Measurements from ENCODE around the gene CPAMD8. TPM values are rescaled to one million over a fixed set of nuclear protein-coding genes. Genes with fewer than 3 reads are reported as not detected.

CPAMD8 gene
- total RNA-seq, 1 experiment from 2014 or later, result 3.9 TPM

GRCh38 chr19:16897029-16897855 is 129.4 kb downstream of the CPAMD8 start:
- intact Hi-C loops (cut with micrococcal nuclease), result loop anchor here (10.0 kb wide), 2 partner anchors 62 to 158 kb away; no protein-coding TSS in a partner anchor
- Histone ChIP-seq H3K36me3 (ENCODE audit: low read depth, low read length) (no peaks in the 10 kb centered on the region), H3K4me3 (ENCODE audit: low read length) (peak overlapping the region; percentile 54), H3K9me2 (replicated peaks; ENCODE audit: low read length) (no peaks in the 10 kb centered on the region), H3K4me1 (ENCODE audit: insufficient read depth, low read length) (peaks cover 6% of the 10 kb centered on the region; the same call in 1 of the 2 replicates), H3K27ac (ENCODE audit: low read length) (no peak overlapping the region), H3K4me2 (ENCODE audit: low read length) (peak overlapping the region; percentile 66), H3F3A (ENCODE audit: low read length, unreplicated experiment) (no peaks in the 10 kb centered on the region), H2AFZ (ENCODE audit: low read length) (peak overlapping the region; percentile 74), H4K20me1 (ENCODE audit: low read length) (no peaks in the 10 kb centered on the region), H3K79me2 (ENCODE audit: low read length) (no peaks in the 10 kb centered on the region), H3K9me3 (ENCODE audit: low read length) (no peaks in the 10 kb centered on the region), H3K9ac (ENCODE audit: low read length) (no peak overlapping the region), H3K27me3 (ENCODE audit: low read length) (no peaks in the 10 kb centered on the region)
- ATAC-seq, result peak; percentile 70
- ChIA-PET CTCF (interaction anchor here (0.6 kb wide), 1 partner anchor 98 kb away, joined by 5 read pairs; no protein-coding TSS in a partner anchor), POLR2A (ENCODE audit: unreplicated experiment) (no interaction called here)
- TF ChIP-seq EZH2 (IDR thresholded peaks at IDR 0.05; ENCODE audit: low read length, unreplicated experiment), result no peak
- TF ChIP-seq CTCF (conservative IDR thresholded peaks at IDR 0.05; ENCODE audit: low read depth, low read length), result no peak
- no peak for TF ChIP-seq EZH2phosphoT487 (IDR thresholded peaks at IDR 0.05; ENCODE audit: borderline replicate concordance, low read length)
- DNase-seq, result peak; percentile 76
- BruUV-seq (replicated peaks), result no TSS peak

- no peaks in the 10 kb centered on the region for H3K79me2 ChIP-seq (ENCODE audit: low read length)
- H3K27ac ChIP-seq (ENCODE audit: low read length), result no peak overlapping the region
- intact Hi-C loops (cut with micrococcal nuclease), result loop anchor here (10.0 kb wide), 2 partner anchors 62 to 158 kb away; no protein-coding TSS in a partner anchor
- ChIA-PET CTCF (no interaction called here), POLR2A (ENCODE audit: unreplicated experiment) (interaction anchor here (0.5 kb wide), 1 partner anchor 124 kb away, joined by 3 read pairs; no protein-coding TSS in a partner anchor)
- no peaks in the 10 kb centered on the region for H3K27me3 ChIP-seq (ENCODE audit: low read length)
- H3F3A ChIP-seq (ENCODE audit: low read length, unreplicated experiment), result no peaks in the 10 kb centered on the region
- H3K9ac ChIP-seq (ENCODE audit: low read length), result peak overlapping the region; percentile 59
- no peaks in the 10 kb centered on the region for H3K9me2 ChIP-seq (replicated peaks; ENCODE audit: low read length)
- no TSS peak for BruUV-seq (replicated peaks)
- TF ChIP-seq EZH2 (IDR thresholded peaks at IDR 0.05; ENCODE audit: low read length, unreplicated experiment), result no peak
- no peak for TF ChIP-seq CTCF (conservative IDR thresholded peaks at IDR 0.05; ENCODE audit: low read depth, low read length)
- TF ChIP-seq EZH2phosphoT487 (IDR thresholded peaks at IDR 0.05; ENCODE audit: borderline replicate concordance, low read length), result no peak
- peak overlapping the region; percentile 100 for H3K4me2 ChIP-seq (ENCODE audit: low read length)
- ATAC-seq, result peak; percentile 41
- no peaks in the 10 kb centered on the region for H3K36me3 ChIP-seq (ENCODE audit: low read depth, low read length)
- DNase-seq, result no peak
- no peaks in the 10 kb centered on the region for H3K9me3 ChIP-seq (ENCODE audit: low read length)
- H2AFZ ChIP-seq (ENCODE audit: low read length), result peak overlapping the region; percentile 93
- H3K4me1 ChIP-seq (ENCODE audit: insufficient read depth, low read length), result peaks cover 6% of the 10 kb centered on the region; the same call in 1 of the 2 replicates
- no peaks in the 10 kb centered on the region for H4K20me1 ChIP-seq (ENCODE audit: low read length)
- peak overlapping the region; percentile 76 for H3K4me3 ChIP-seq (ENCODE audit: low read length)
Observed at GRCh38 chr19:16896146-16897028, 130.2 kb downstream of the CPAMD8 start.

Measured in PC-3 (cell line).